ENCODE measurements around the gene PNLDC1.

DNA sequence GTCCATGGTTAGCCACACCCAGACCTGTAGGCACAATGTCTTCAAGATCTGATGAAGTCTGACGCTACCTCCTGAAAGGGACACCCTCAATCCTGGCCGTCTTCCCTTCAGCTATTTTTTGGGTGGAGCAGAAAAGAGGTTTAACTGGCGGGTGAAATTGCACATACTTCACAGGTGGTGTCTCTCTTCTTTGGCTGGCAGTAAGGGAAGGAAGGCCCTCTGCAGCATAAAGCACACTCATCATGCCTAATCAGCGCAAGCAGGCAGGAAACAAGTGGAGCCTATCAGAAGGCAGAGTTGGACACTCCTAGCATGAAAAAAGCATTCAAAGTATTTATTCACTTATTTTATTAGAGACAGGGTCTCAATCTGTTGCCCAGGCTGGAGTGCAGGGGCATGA, 32.9 kb downstream of the PNLDC1 start:
- TF ChIP-seq CTCF (IDR thresholded peaks at IDR 0.05; ENCODE audit: low read depth, low read length, poor library complexity, severe bottlenecking) (no peak), EZH2phosphoT487 (IDR thresholded peaks at IDR 0.05; ENCODE audit: borderline replicate concordance, low read length) (no peak)
